HUDEP-2 (cell line): ENCODE data around the gene NOVA1.
A peak's percentile ranks its signal among the peaks of the same experiment; 100 is the strongest.
"Not testable (repeated sequence)": the region's sequence is repeated elsewhere in the genome, so short reads cannot be mapped to it uniquely, and the experiment has no call there.

ENCODE experiments used
- DNase-seq, 76 experiments: peaks; one replicate each; lab custom pipeline; 2025; ENCODE audit not compliant: unreplicated experiment in 76 of 76; lab: John Stamatoyannopoulos, UW

NOVA1 gene

GRCh38 chr14:26597589-26598080 is at the start of gene NOVA1:
TSS of gene NOVA1 (minus strand) at chr14:26598033. CDS start at chr14:26597436, 597 bp downstream.
- DNase-seq, result peak in 2 of 76 experiments; percentile 17 to 34

GRCh38 chr14:26645057-26645456 is 47.2 kb upstream of the NOVA1 start:
- peak in 1 of 76 experiments; percentile 4 for DNase-seq

GRCh38 chr14:26636561-26636960 is 38.7 kb upstream of the NOVA1 start:
- DNase-seq, result no peak

- DNase-seq, result not testable (repeated sequence)
Observed at GRCh38 chr14:26634946-26635345, 37.1 kb upstream of the NOVA1 start.

- DNase-seq, result no peak
Observed at GRCh38 chr14:26626256-26626655, 28.4 kb upstream of the NOVA1 start.

- DNase-seq, result no peak
Observed at GRCh38 chr14:26622611-26623010, 24.8 kb upstream of the NOVA1 start.

- no peak for DNase-seq
Observed at GRCh38 chr14:26621807-26622560, 24.2 kb upstream of the NOVA1 start.

- DNase-seq, result no peak
Observed at GRCh38 chr14:26621364-26621763, 23.5 kb upstream of the NOVA1 start.

- no peak for DNase-seq
Observed at GRCh38 chr14:26611259-26611658, 13.4 kb upstream of the NOVA1 start.

GRCh38 chr14:26606729-26607312 is 9.0 kb upstream of the NOVA1 start:
- no peak for DNase-seq

- DNase-seq, result no peak
Observed at GRCh38 chr14:26605602-26606001, 7.8 kb upstream of the NOVA1 start.

- no peak for DNase-seq
Observed at GRCh38 chr14:26602902-26603301, 5.1 kb upstream of the NOVA1 start.

GRCh38 chr14:26601856-26602255 is 4.0 kb upstream of the NOVA1 start:
- DNase-seq, result no peak

- no peak for DNase-seq
Observed at GRCh38 chr14:26599291-26599690, 1.5 kb upstream of the NOVA1 start.

GRCh38 chr14:26598672-26599131 is 869 bp upstream of the NOVA1 start:
- DNase-seq, result no peak

GRCh38 chr14:26598081-26598671 is 343 bp upstream of the NOVA1 start:
- DNase-seq, result peak in 6 of 76 experiments; percentile 13 to 75 (median 44)

- peak in 1 of 76 experiments; percentile 6 for DNase-seq
Observed at GRCh38 chr14:26597071-26597588, 703 bp downstream of the NOVA1 start.

GRCh38 chr14:26596543-26597061 is 1.2 kb downstream of the NOVA1 start:
- DNase-seq, result no peak

GRCh38 chr14:26595926-26596542 is 1.8 kb downstream of the NOVA1 start:
- no peak for DNase-seq

GRCh38 chr14:26594756-26595545 is 2.9 kb downstream of the NOVA1 start:
- DNase-seq, result no peak
